ENCODE results near the gene AKAP8L. TPM values are rescaled to one million over a fixed set of nuclear protein-coding genes. Genes with fewer than 3 reads are reported as not detected.
"Not testable (repeated sequence)": the region's sequence is repeated elsewhere in the genome, so short reads cannot be mapped to it uniquely, and the experiment has no call there.

The AKAP8L gene
- total and polyA plus RNA-seq, 2 of the 8 experiments (the other 6 are each of a cell fraction or from before 2014, with no cell fraction given), result 75.1 to 138 TPM

- H4K91ac ChIP-seq (replicated peaks; ENCODE audit: insufficient read length, low read length); H3K79me1 ChIP-seq (ENCODE audit: low read depth, low read length); H3K9ac ChIP-seq (replicated peaks in 1 of 4; ENCODE audit: extremely low read depth in 1 of 4, low read depth in 3 of 4, low read length in 3 of 4); H3K4me3 ChIP-seq (ENCODE audit: extremely low read depth in 1 of 4, insufficient read depth in 2 of 4, low read depth in 3 of 4, low read length in 4 of 4); H3K14ac ChIP-seq (ENCODE audit: insufficient read length); DNase-seq (ENCODE audit: low read depth in 1 of 2, low spot score in 2 of 2); H2BK120ac ChIP-seq (replicated peaks; ENCODE audit: low read depth, low read length); H3K18ac ChIP-seq (ENCODE audit: extremely low read depth, low read length); H3K9me3 ChIP-seq (ENCODE audit: insufficient read depth in 2 of 2, low read depth in 1 of 2, low read length in 1 of 2); H3K56ac ChIP-seq (replicated peaks; ENCODE audit: insufficient read length, low read depth, low read length); H2AK5ac ChIP-seq (ENCODE audit: low read depth, low read length); H2BK20ac ChIP-seq (ENCODE audit: low read length); H2AFZ ChIP-seq (ENCODE audit: low read length); H3K79me2 ChIP-seq (ENCODE audit: control insufficient read depth in 1 of 2, insufficient read depth in 2 of 2, low read length in 2 of 2); H3K4me2 ChIP-seq (ENCODE audit: insufficient read depth in 1 of 2, low read depth in 2 of 2, low read length in 2 of 2); H3K4ac ChIP-seq (replicated peaks; ENCODE audit: insufficient read length, low read depth, low read length); H3K27me3 ChIP-seq (replicated peaks in 1 of 4; ENCODE audit: control insufficient read depth in 3 of 4, extremely low read depth in 1 of 4, insufficient read depth in 3 of 4, low read length in 3 of 4); H2BK12ac ChIP-seq (ENCODE audit: low read depth, low read length); FAIRE-seq; H3K4me1 ChIP-seq (replicated peaks in 1 of 4; ENCODE audit: control insufficient read depth in 3 of 4, insufficient read depth in 4 of 4, low read length in 3 of 4); H4K8ac ChIP-seq (ENCODE audit: extremely low read depth, insufficient read depth, low read length); H3K23me2 ChIP-seq (ENCODE audit: low read depth, low read length); H4K5ac ChIP-seq (ENCODE audit: insufficient read length, low read depth, low read length); H2BK15ac ChIP-seq (ENCODE audit: low read length); H4K20me1 ChIP-seq (replicated peaks in 1 of 2; ENCODE audit: control insufficient read depth in 1 of 2, insufficient read depth in 2 of 2, low read length in 2 of 2); H3K23ac ChIP-seq (ENCODE audit: insufficient read length); H3K27ac ChIP-seq (ENCODE audit: low read depth, low read length); H2BK5ac ChIP-seq (ENCODE audit: low read depth, low read length): not testable (repeated sequence)
- ChIA-PET POLR2A (ENCODE audit: partially characterized antibody) (interaction anchor here (1.1 to 5.9 kb wide), 4 partner anchors 9 to 19 kb away, joined by 3 to 30 read pairs (median 4); partner anchors contain the start of gene AKAP8), CTCF (ENCODE audit: partially characterized antibody) (interaction anchor here (1.2 to 2.0 kb wide), 4 partner anchors 11 to 196 kb away, joined by 3 to 7 read pairs (median 4); no protein-coding TSS in a partner anchor)
- WGBS, 2 experiments (ENCODE audit: extremely low coverage in 1 of 2, insufficient coverage in 1 of 2, insufficient read length in 1 of 2, insufficient replicate concordance in 2 of 2, low coverage in 1 of 2, low lambda C conversion rate in 2 of 2, missing lambda C conversion rate in 1 of 2), result 94% methylated on average over 4 of the region's 4 CpGs; no CpG with 5 or more reads in 1 of the 2 experiments
- H3K36me3 ChIP-seq (ENCODE audit: control insufficient read depth in 2 of 4, insufficient read depth in 4 of 4, low read length in 3 of 4), result peaks cover 25 to 71% (median 46%) of the 10 kb centered on the region in 4 experiments
These were observed 58.8 kb downstream of the AKAP8L start for GRCh38 chr19:15360015-15360414.

Measured in H1 (cell line).